ENCODE data around the gene CNTN4.

- no peak for TF ChIP-seq CTCF (conservative IDR thresholded peaks at IDR 0.05; ENCODE audit: low read depth, low read length)
- no peak for TF ChIP-seq EZH2 (IDR thresholded peaks at IDR 0.05; ENCODE audit: borderline replicate concordance, low read depth, low read length, poor library complexity, severe bottlenecking)
Measured at GRCh38 chr3:2420919-2421318, 322.3 kb downstream of the CNTN4 start.

Measured in A673 (cell line).